IMR-90 (cell line): ENCODE data around the gene C11orf21. TPM values are rescaled to one million over a fixed set of nuclear protein-coding genes. Genes with fewer than 3 reads are reported as not detected.

Experiments used
- ATAC-seq: fragments of 200-7000 bp; cut with Tn5 transposase; 2 replicates; pipeline ENCODE4 v1.9.1; 2020; ENCODE audit warnings: low read depth, mild to moderate bottlenecking, moderate library complexity
- BruUV-seq: library from RNA; stranded (reverse); fragments of 400-500 nt; replicated peaks from 2 replicates; lab custom pipeline; 2021; lab: Mats Ljungman, UMichigan
- CTCF ChIA-PET: fragments of 300-600 bp; formaldehyde crosslinking; extraction: SDS; loops from one replicate; lab custom pipeline; 2021; ENCODE audit warnings: antibody characterized with exemption; lab: Yijun Ruan, JAX
- POLR2A ChIA-PET: fragments of 300-600 bp; sonication (Branson Sonifier 250); formaldehyde crosslinking; loops from one replicate; lab custom pipeline; 2022; ENCODE audit warnings: antibody characterized with exemption; ENCODE audit not compliant: unreplicated experiment; lab: Charles Lee
- DNase-seq: peaks from one replicate; pipeline ENCODE4 v3.0.0; 2013
- H2AFZ ChIP-seq: replicated peaks from 2 replicates; pipeline ENCODE3; 2013; ENCODE audit warnings: low read length, mild to moderate bottlenecking; ENCODE audit not compliant: poor library complexity
- H2AK5ac ChIP-seq: 2 replicates; pipeline ENCODE4 v1.6.1; 2013; ENCODE audit warnings: low read depth, low read length, inconsistent platforms
- H2AK9ac ChIP-seq: replicated peaks from 2 replicates; pipeline ENCODE3; 2013; ENCODE audit warnings: mild to moderate bottlenecking, low read depth, low read length, moderate library complexity; ENCODE audit not compliant: poor library complexity
- H2BK120ac ChIP-seq: 2 replicates; pipeline ENCODE4 v1.6.1; 2013; ENCODE audit warnings: low read depth, low read length, inconsistent platforms
- H2BK15ac ChIP-seq: 3 replicates; pipeline ENCODE4 v1.6.1; 2013; ENCODE audit warnings: low read depth, low read length, inconsistent platforms
- H2BK20ac ChIP-seq: 2 replicates; pipeline ENCODE4 v1.6.1; 2013; ENCODE audit warnings: low read depth, mild to moderate bottlenecking, inconsistent platforms, low read length, moderate library complexity
- H2BK5ac ChIP-seq: 2 replicates; pipeline ENCODE4 v1.6.1; 2013; ENCODE audit warnings: mild to moderate bottlenecking, low read depth, low read length, inconsistent platforms; ENCODE audit not compliant: poor library complexity, severe bottlenecking
- H3K14ac ChIP-seq: replicated peaks from 2 replicates; pipeline ENCODE4 v1.6.1; 2013; ENCODE audit warnings: low read depth, low read length, inconsistent platforms
- H3K18ac ChIP-seq: 2 replicates; pipeline ENCODE4 v1.6.1; 2013; ENCODE audit warnings: low read depth, low read length, control low read depth
- H3K23ac ChIP-seq: 2 replicates; pipeline ENCODE4 v1.6.1; 2013; ENCODE audit warnings: low read depth, low read length, inconsistent platforms
- H3K27ac ChIP-seq: 2 replicates; pipeline ENCODE4 v1.5.1; 2013; ENCODE audit warnings: mild to moderate bottlenecking, control low read depth, low read length; ENCODE audit not compliant: insufficient read depth
- H3K27me3 ChIP-seq: 2 replicates; pipeline ENCODE4 v1.6.1; 2013; ENCODE audit warnings: low read length; ENCODE audit not compliant: control insufficient read depth, insufficient read depth
- H3K36me3 ChIP-seq: 2 replicates; pipeline ENCODE4 v1.6.1; 2013; ENCODE audit warnings: low read length, mixed read lengths; ENCODE audit not compliant: control insufficient read depth, insufficient read depth
- H3K4ac ChIP-seq: 2 replicates; pipeline ENCODE4 v1.6.1; 2013; ENCODE audit warnings: low read depth, low read length, inconsistent platforms
- H3K4me1 ChIP-seq: 2 replicates; pipeline ENCODE4 v1.6.1; 2013; ENCODE audit warnings: low read length, mixed read lengths; ENCODE audit not compliant: control insufficient read depth, insufficient read depth
- H3K4me2 ChIP-seq: 2 replicates; pipeline ENCODE4 v1.6.1; 2013; ENCODE audit warnings: low read depth, mild to moderate bottlenecking, control low read depth, low read length, moderate library complexity
- H3K4me3 ChIP-seq: 2 replicates; pipeline ENCODE4 v1.5.1; 2013; ENCODE audit warnings: low read depth, mild to moderate bottlenecking, control low read depth, low read length, moderate library complexity; ENCODE audit not compliant: insufficient read depth
- H3K56ac ChIP-seq: 2 replicates; pipeline ENCODE4 v1.6.1; 2013; ENCODE audit warnings: low read length, inconsistent platforms; ENCODE audit not compliant: insufficient read depth; ENCODE audit errors: extremely low read depth
- H3K79me1 ChIP-seq, 2 experiments: 2 replicates each; pipeline ENCODE4 v1.6.1; 2013; ENCODE audit warnings: low read length in 2 of 2, inconsistent platforms in 1 of 2, low read depth in 1 of 2
- H3K9ac ChIP-seq: 2 replicates; pipeline ENCODE4 v1.6.1; 2013; ENCODE audit warnings: low read depth, low read length, control low read depth
- H3K9me1 ChIP-seq: 2 replicates; pipeline ENCODE4 v1.6.1; 2013; ENCODE audit warnings: low read length, inconsistent platforms; ENCODE audit not compliant: insufficient read depth
- H3K9me3 ChIP-seq: 2 replicates; pipeline ENCODE4 v1.6.1; 2013; ENCODE audit warnings: low read length; ENCODE audit not compliant: control insufficient read depth, insufficient read depth
- H4K20me1 ChIP-seq: 2 replicates; pipeline ENCODE4 v1.6.1; 2013; ENCODE audit warnings: low read length, inconsistent platforms; ENCODE audit not compliant: insufficient read depth
- H4K5ac ChIP-seq: 2 replicates; pipeline ENCODE4 v1.6.1; 2013; ENCODE audit warnings: mild to moderate bottlenecking, low read depth, low read length, control low read depth
- H4K8ac ChIP-seq, 2 experiments: 2 replicates each; pipeline ENCODE4 v1.6.1; 2013; ENCODE audit warnings: low read depth in 2 of 2, low read length in 2 of 2, control low read depth in 1 of 2, inconsistent platforms in 1 of 2
- H4K91ac ChIP-seq: 2 replicates; pipeline ENCODE4 v1.6.1; 2013; ENCODE audit warnings: low read depth, low read length, inconsistent platforms; ENCODE audit not compliant: insufficient read depth
- BHLHE40 ChIP-seq: fragments of 150-350 bp; IDR thresholded peaks from 2 replicates; pipeline ENCODE4 v1.6.1; 2016; ENCODE audit warnings: mild to moderate bottlenecking, low read depth, low read length
- CTCF ChIP-seq: conservative IDR thresholded peaks from 2 replicates; pipeline ENCODE4 v1.5.1; 2012; ENCODE audit warnings: mild to moderate bottlenecking, low read depth, low read length, improper control_type of control experiment
- MAFK ChIP-seq: IDR thresholded peaks from 2 replicates; pipeline ENCODE4 v1.6.1; 2012; ENCODE audit warnings: low read depth, low read length, improper control_type of control experiment
- RCOR1 ChIP-seq: IDR thresholded peaks from 2 replicates; pipeline ENCODE4 v1.6.1; 2012; ENCODE audit warnings: mild to moderate bottlenecking, low read length, improper control_type of control experiment; ENCODE audit not compliant: insufficient replicate concordance
- RFX5 ChIP-seq: IDR thresholded peaks from 2 replicates; pipeline ENCODE4 v1.8.0; 2012; ENCODE audit warnings: low read depth, mild to moderate bottlenecking, low read length, moderate library complexity
- USF2 ChIP-seq: fragments of 150-350 bp; IDR thresholded peaks from 2 replicates; pipeline ENCODE4 v1.6.1; 2017; ENCODE audit warnings: mild to moderate bottlenecking, antibody characterized with exemption, low read length, low read depth
- WGBS, 2 experiments: methylation state at CpG; one replicate each; pipeline versions ENCODE4 v1.1.5 to v1.1.7; 2013; ENCODE audit warnings: missing lambda C conversion rate in 2 of 2; ENCODE audit not compliant: insufficient read length in 1 of 2; ENCODE audit errors: extremely low coverage in 2 of 2; 5-methylcytosine and 5-hydroxymethylcytosine counted together
- dilution Hi-C: fragments of 300-500 bp; cut with HindIII; formaldehyde crosslinking; loops from one replicate; pipeline ENCODE4 v1.14.3; 2018; ENCODE audit warnings: low sequenced_read_pairs; ENCODE audit not compliant: unreplicated experiment
- in situ Hi-C: fragments of 300-500 bp; cut with MboI; formaldehyde crosslinking; loops from 3 replicates; pipeline ENCODE4 v1.14.3; 2019; ENCODE audit warnings: low sequenced_read_pairs, inconsistent platforms, mixed read lengths
- intact Hi-C: fragments of 100-400 bp; cut with micrococcal nuclease; formaldehyde crosslinking; loops from 2 replicates; pipeline ENCODE4 v1.10.0; 2022
- polyA plus RNA-seq, 3 experiments: library from polyadenylated mRNA; depleted of rRNA; stranded (reverse); fragments of >200 nt; gene quantifications; 2 replicates each; pipeline ENCODE4 v1.2.3, GENCODE V29; 2012; ENCODE audit warnings: low replicate concordance in 1 of 3
- total RNA-seq: library from RNA; depleted of rRNA; stranded (reverse); fragments of >200 nt; gene quantifications from 2 replicates; pipeline ENCODE4 v1.2.3, GENCODE V29; 2012

Gene C11orf21
- total and polyA plus RNA-seq, 2 of the 4 experiments (the other 2 are of a cell fraction): not detected

GRCh38 chr11:2295971-2296912 lies 5.5 kb downstream of the C11orf21 start:
- intact Hi-C loops: no loop called here
- Histone ChIP-seq H3K4me2 (no peak overlapping the region), H3K27me3 (peaks cover 29% of the 10 kb centered on the region), H4K91ac (no peak overlapping the region), H3K9me3 (no peaks in the 10 kb centered on the region), H2BK120ac (no peak overlapping the region), H2BK15ac (no peak overlapping the region), H2AK5ac (no peak overlapping the region), H3K18ac (no peak overlapping the region), H3K9ac (no peak overlapping the region), H3K56ac (no peak overlapping the region), H2BK20ac (no peak overlapping the region), H2AFZ (no peak overlapping the region), H4K8ac (no peak overlapping the region), H2BK5ac (no peak overlapping the region), H3K27ac (no peak overlapping the region), H4K5ac (no peak overlapping the region), H2AK9ac (no peak overlapping the region), H3K4ac (no peak overlapping the region), H3K9me1 (no peaks in the 10 kb centered on the region), H3K23ac (no peak overlapping the region), H4K20me1 (no peaks in the 10 kb centered on the region), H3K79me1 (no peaks in the 10 kb centered on the region), H3K4me3 (no peak overlapping the region), H3K4me1 (no peaks in the 10 kb centered on the region), H3K14ac (no peak overlapping the region), H3K36me3 (no peaks in the 10 kb centered on the region)
- TF ChIP-seq MAFK (no peak), CTCF (no peak), USF2 (no peak), RCOR1 (no peak), BHLHE40 (no peak), RFX5 (no peak)
- CTCF ChIA-PET: no interaction called here
- POLR2A ChIA-PET: no interaction called here
- ATAC-seq: no peak
- WGBS, 2 experiments: no CpG with 5 or more reads among the region's 17 CpGs
- in situ Hi-C loops: no loop called here
- dilution Hi-C loops: no loop called here
- no TSS peak for BruUV-seq
- no peak for DNase-seq
